ENCODE measurements around the gene CITED4. TPM values are rescaled to one million over a fixed set of nuclear protein-coding genes. Genes with fewer than 3 reads are reported as not detected.

Gene CITED4
- total RNA-seq, 1 experiment from 2014 or later, result 9.5 TPM

GRCh38 chr1:40823983-40824382 lies 38.2 kb downstream of the CITED4 start:
- Mint-ChIP-seq H3K4me1 (peaks cover 26 to 33% of the 10 kb centered on the region in 2 experiments), H3K4me3 (no peak overlapping the region), H3K27me3 (ENCODE audit: low read depth) (no peaks in the 10 kb centered on the region; the same call in none of the 2 replicates), H3K27ac (peak overlapping the region in 2 of 3 experiments; percentile 49 to 94; a peak in 3 of 7 replicates), H3K9me3 (no peaks in the 10 kb centered on the region), H3K36me3 (ENCODE audit: insufficient read depth in 1 of 3, low read depth in 3 of 3) (no peaks in the 10 kb centered on the region)
- Histone ChIP-seq H3K9me3 (ENCODE audit: control insufficient read depth, low read depth, low read length) (no peaks in the 10 kb centered on the region), H4K91ac (ENCODE audit: insufficient read length, low read depth, low read length) (no peak overlapping the region), H3T11ph (ENCODE audit: low read length) (no peak overlapping the region), H4K5ac (ENCODE audit: insufficient read length, low read depth, low read length) (no peak overlapping the region), H3K18ac (ENCODE audit: insufficient read length, low read depth, low read length) (no peak overlapping the region), H2BK12ac (ENCODE audit: insufficient read length, low read depth, low read length) (no peak overlapping the region), H2BK120ac (ENCODE audit: low read depth, low read length, poor library complexity, severe bottlenecking) (no peak overlapping the region), H4K8ac (replicated peaks; ENCODE audit: insufficient read length, low read depth, low read length) (no peak overlapping the region), H3K23ac (ENCODE audit: insufficient read length, low read depth, low read length) (no peak overlapping the region), H3K27me3 (ENCODE audit: insufficient read depth, low read length) (no peaks in the 10 kb centered on the region), H2BK20ac (ENCODE audit: low read depth, low read length, poor library complexity, severe bottlenecking) (no peak overlapping the region), H3K79me2 (ENCODE audit: insufficient read depth, low read length) (no peaks in the 10 kb centered on the region), H2BK5ac (ENCODE audit: insufficient read length, low read length) (no peak overlapping the region), H3K56ac (ENCODE audit: insufficient read length, low read depth, low read length) (no peak overlapping the region), H3K79me1 (ENCODE audit: insufficient read depth, low read depth, low read length, poor library complexity, severe bottlenecking) (no peaks in the 10 kb centered on the region), H2AFZ (ENCODE audit: low read length) (no peak overlapping the region), H3K23me2 (ENCODE audit: insufficient read length, low read depth, low read length, poor library complexity, severe bottlenecking) (no peaks in the 10 kb centered on the region), H3K4me1 (ENCODE audit: insufficient read depth, low read length) (peaks cover 8% of the 10 kb centered on the region; the same call in 1 of the 2 replicates), H2BK15ac (ENCODE audit: low read depth, low read length) (no peak overlapping the region), H3K14ac (ENCODE audit: insufficient read depth, low read length) (no peak overlapping the region), H4K20me1 (ENCODE audit: control insufficient read depth, insufficient read depth, insufficient read length) (no peaks in the 10 kb centered on the region), H3K4ac (ENCODE audit: low read depth, low read length) (no peak overlapping the region), H3K4me2 (ENCODE audit: insufficient read depth, insufficient read length, low read length) (no peak overlapping the region), H3K9ac (ENCODE audit: extremely low read depth, insufficient read length, low read length) (no peak overlapping the region), H2AK5ac (ENCODE audit: insufficient read length, low read length) (no peak overlapping the region), H3K27ac (ENCODE audit: insufficient read length, low read depth, low read length) (no peak overlapping the region)
- no peak for TF ChIP-seq CTCF (conservative IDR thresholded peaks at IDR 0.05)
- no peak for DNase-seq
- no CpG with 5 or more reads among the region's 17 CpGs for WGBS (ENCODE audit: extremely low coverage, insufficient read length, low lambda C conversion rate)

Measured in H9 (cell line).